Forelimb muscle (tissue), 1 donor: ENCODE measurements around the gene PRICKLE1. TPM values are rescaled to one million over a fixed set of nuclear protein-coding genes. Genes with fewer than 3 reads are reported as not detected.

Experiments used
- DNase-seq: peaks from one replicate; pipeline ENCODE4 v3.0.0-alpha.2; 2013; ENCODE audit warnings: low read depth
- polyA plus RNA-seq: library from polyadenylated mRNA; unstranded; fragments of 120-200 nt; gene quantifications from one replicate; pipeline ENCODE4 v1.2.1, GENCODE V29; 2013; ENCODE audit not compliant: insufficient read length

PRICKLE1 gene
- polyA plus RNA-seq, 1 donor, result 19.0 TPM

- no peak for DNase-seq
Measured at GRCh38 chr12:42492267-42492666, 97.3 kb downstream of the PRICKLE1 start.

- DNase-seq, result no peak
Measured at GRCh38 chr12:42490261-42490842, 99.2 kb downstream of the PRICKLE1 start.

- no peak for DNase-seq
Measured at GRCh38 chr12:42486407-42486806, 103.1 kb downstream of the PRICKLE1 start.

- DNase-seq, result no peak
Measured at GRCh38 chr12:42485823-42486222, 103.7 kb downstream of the PRICKLE1 start.

GRCh38 chr12:42484996-42485395 lies 104.5 kb downstream of the PRICKLE1 start:
- DNase-seq, result no peak

GRCh38 chr12:42483521-42483790 lies 106.1 kb downstream of the PRICKLE1 start:
- DNase-seq, result no peak

GRCh38 chr12:42482748-42483520 lies 106.6 kb downstream of the PRICKLE1 start:
- no peak for DNase-seq

GRCh38 chr12:42482041-42482747 lies 107.4 kb downstream of the PRICKLE1 start:
- no peak for DNase-seq

GRCh38 chr12:42481368-42481767 lies 108.2 kb downstream of the PRICKLE1 start:
- DNase-seq, result no peak

GRCh38 chr12:42477941-42478340 lies 111.6 kb downstream of the PRICKLE1 start:
- no peak for DNase-seq

- no peak for DNase-seq
Measured at GRCh38 chr12:42475106-42475505, 114.4 kb downstream of the PRICKLE1 start.

- no peak for DNase-seq
Measured at GRCh38 chr12:42474391-42474790, 115.2 kb downstream of the PRICKLE1 start.

GRCh38 chr12:42473561-42473960 lies 116.0 kb downstream of the PRICKLE1 start:
- DNase-seq, result no peak

- DNase-seq, result no peak
Measured at GRCh38 chr12:42473130-42473529, 116.4 kb downstream of the PRICKLE1 start.

- DNase-seq, result no peak
Measured at GRCh38 chr12:42472376-42472775, 117.2 kb downstream of the PRICKLE1 start.

GRCh38 chr12:42469355-42470175 lies 120.0 kb downstream of the PRICKLE1 start:
- DNase-seq, result no peak

GRCh38 chr12:42468921-42469320 lies 120.6 kb downstream of the PRICKLE1 start:
- DNase-seq, result no peak

- DNase-seq, result no peak
Measured at GRCh38 chr12:42468341-42468821, 121.2 kb downstream of the PRICKLE1 start.

GRCh38 chr12:42463671-42464070 lies 125.9 kb downstream of the PRICKLE1 start:
- DNase-seq, result no peak

GRCh38 chr12:42462486-42462885 lies 127.1 kb downstream of the PRICKLE1 start:
- no peak for DNase-seq

- DNase-seq, result no peak
Measured at GRCh38 chr12:42459336-42459847, 130.2 kb downstream of the PRICKLE1 start.

GRCh38 chr12:42458575-42458974 lies 131.0 kb downstream of the PRICKLE1 start:
- DNase-seq, result no peak
